Measurements from ENCODE around the gene VSTM1. TPM values are rescaled to one million over a fixed set of nuclear protein-coding genes. Genes with fewer than 3 reads are reported as not detected.

The VSTM1 gene
- total and polyA plus RNA-seq, 7 donors = not detected

DNA sequence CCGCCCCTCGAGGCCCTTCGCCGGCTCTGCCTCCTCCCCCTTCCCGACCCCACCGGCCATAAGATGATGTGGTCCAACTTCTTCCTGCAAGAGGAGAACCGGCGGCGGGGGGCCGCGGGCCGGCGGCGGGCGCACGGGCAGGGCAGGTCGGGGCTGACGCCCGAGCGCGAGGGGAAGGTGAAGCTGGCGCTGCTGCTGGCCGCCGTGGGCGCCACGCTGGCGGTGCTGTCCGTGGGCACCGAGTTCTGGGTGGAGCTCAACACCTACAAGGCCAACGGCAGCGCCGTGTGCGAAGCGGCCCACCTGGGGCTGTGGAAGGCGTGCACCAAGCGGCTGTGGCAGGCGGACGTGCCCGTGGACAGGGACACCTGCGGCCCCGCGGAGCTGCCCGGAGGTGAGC, 70.9 kb downstream of the VSTM1 start:
- Histone ChIP-seq H3K27me3 (peaks cover 30 to 67% (median 51%) of the 10 kb centered on the region in 3 donors), H3K4me3 (no peak overlapping the region), H3K9me3 (no peaks in the 10 kb centered on the region), H3K4me1 (peaks cover 0 to 15% (median 10%) of the 10 kb centered on the region in 4 donors), H3K27ac (no peak overlapping the region), H3K36me3 (no peaks in the 10 kb centered on the region)
- TF ChIP-seq POLR2A (IDR thresholded peaks at IDR 0.05) = no peak
- TF ChIP-seq, protein P1, sequence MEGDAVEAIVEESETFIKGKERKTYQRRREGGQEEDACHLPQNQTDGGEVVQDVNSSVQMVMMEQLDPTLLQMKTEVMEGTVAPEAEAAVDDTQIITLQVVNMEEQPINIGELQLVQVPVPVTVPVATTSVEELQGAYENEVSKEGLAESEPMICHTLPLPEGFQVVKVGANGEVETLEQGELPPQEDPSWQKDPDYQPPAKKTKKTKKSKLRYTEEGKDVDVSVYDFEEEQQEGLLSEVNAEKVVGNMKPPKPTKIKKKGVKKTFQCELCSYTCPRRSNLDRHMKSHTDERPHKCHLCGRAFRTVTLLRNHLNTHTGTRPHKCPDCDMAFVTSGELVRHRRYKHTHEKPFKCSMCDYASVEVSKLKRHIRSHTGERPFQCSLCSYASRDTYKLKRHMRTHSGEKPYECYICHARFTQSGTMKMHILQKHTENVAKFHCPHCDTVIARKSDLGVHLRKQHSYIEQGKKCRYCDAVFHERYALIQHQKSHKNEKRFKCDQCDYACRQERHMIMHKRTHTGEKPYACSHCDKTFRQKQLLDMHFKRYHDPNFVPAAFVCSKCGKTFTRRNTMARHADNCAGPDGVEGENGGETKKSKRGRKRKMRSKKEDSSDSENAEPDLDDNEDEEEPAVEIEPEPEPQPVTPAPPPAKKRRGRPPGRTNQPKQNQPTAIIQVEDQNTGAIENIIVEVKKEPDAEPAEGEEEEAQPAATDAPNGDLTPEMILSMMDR (IDR thresholded peaks at IDR 0.05) = no peak
- no peak for TF ChIP-seq POLR2AphosphoS5 (IDR thresholded peaks at IDR 0.05)
- no peak for TF ChIP-seq EP300 (IDR thresholded peaks at IDR 0.05)
- intact Hi-C loops (cut with DNase I) = no loop called here
- no peak for DNase-seq
- WGBS, 2 donors = 25 to 47% methylated on average over 43 of the region's 43 CpGs

DNA sequence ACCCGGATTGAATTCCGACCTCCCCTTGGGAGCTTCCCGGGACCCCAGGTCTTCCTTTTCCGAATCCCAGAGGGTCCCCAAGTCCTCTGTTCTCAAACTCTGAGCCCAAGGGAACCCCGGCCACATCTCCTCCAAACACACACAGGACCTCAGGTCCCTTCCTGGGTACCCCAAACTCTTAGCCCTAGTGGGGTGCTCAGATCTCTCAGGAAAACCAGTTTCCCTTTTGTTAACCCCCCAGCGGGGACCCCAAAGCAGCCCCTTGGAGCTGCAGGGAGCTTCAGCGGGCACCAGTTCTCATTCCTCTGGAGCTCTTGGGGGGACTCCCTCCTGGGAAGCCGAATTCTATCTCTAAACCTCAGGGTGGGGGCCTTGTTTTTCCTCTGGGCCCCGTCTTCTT, 71.5 kb downstream of the VSTM1 start:
- Histone ChIP-seq H3K27me3 (peaks cover 30 to 63% (median 51%) of the 10 kb centered on the region in 3 donors), H3K4me3 (no peak overlapping the region), H3K4me1 (peaks cover 0 to 15% (median 10%) of the 10 kb centered on the region in 4 donors), H3K36me3 (no peaks in the 10 kb centered on the region), H3K27ac (no peak overlapping the region), H3K9me3 (no peaks in the 10 kb centered on the region)
- no peak for DNase-seq
- intact Hi-C loops (cut with DNase I) = no loop called here
- WGBS, 2 donors = 76 to 84% methylated on average over 9 of the region's 9 CpGs
- TF ChIP-seq EP300 (IDR thresholded peaks at IDR 0.05) (no peak), POLR2A (IDR thresholded peaks at IDR 0.05) (no peak), POLR2AphosphoS5 (IDR thresholded peaks at IDR 0.05) (no peak)
- TF ChIP-seq, protein P1 (IDR thresholded peaks at IDR 0.05) = no peak

DNA sequence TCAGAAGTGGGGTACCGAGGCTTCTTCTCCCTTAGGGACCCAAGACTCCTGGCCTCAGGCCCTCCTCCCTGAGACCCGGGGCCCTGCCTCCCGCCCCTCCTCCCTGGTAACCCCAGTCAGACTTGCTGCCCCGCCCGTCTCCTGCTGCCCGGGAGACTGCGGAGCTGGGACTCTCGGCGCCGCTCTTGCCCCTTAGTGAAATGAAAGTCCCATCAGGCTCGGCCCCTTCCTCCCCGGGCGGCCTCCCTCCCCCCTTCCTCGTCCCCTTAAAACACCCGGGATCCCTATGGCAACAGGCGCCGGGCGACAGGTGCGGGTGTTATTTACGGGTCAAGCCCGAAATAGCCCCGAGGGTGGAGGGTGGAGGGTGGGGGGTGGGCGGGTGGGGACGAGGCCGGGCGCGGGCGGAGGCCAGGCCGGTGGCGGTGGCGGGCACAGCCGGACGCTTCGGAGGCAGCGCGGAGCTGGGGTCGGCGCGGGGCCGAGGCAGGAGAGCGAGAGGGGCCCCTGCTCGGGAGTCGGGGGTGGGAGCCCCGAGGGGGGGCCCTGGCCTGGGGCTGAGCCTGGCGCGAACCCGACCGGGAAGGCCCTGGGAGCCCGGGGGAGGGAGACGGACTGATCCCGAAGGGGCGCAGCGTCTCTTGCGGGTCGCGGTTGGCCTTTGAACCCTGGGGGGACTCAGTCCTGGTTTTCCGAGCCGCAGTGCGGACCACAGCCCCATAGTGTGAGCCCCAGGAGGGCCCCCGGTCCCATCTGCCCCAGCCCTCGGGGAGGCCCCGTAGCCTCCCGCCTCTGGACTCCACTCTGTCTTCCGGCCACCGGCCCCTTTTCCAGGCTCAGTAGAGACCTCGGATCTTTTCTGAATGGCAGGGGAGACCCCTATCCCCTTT, 72.2 kb downstream of the VSTM1 start, which contains the start of gene CACNG6:
Gene CACNG6 (plus strand): TSS at position 414 of the 890 bp plus-strand sequence. CDS start 1,241 bp downstream, outside the sequence.
- Histone ChIP-seq H3K27ac (no peak within 1 kb of the TSS), H3K4me3 (peak within 1 kb of the TSS in 3 of 4 donors; percentile 25 to 50 (median 39)), H3K36me3 (no peaks in the 10 kb centered on the region), H3K27me3 (peaks cover 30 to 63% (median 51%) of the 10 kb centered on the region in 3 donors), H3K9me3 (no peaks in the 10 kb centered on the region), H3K4me1 (peaks cover 0 to 15% (median 10%) of the 10 kb centered on the region in 4 donors)
- intact Hi-C loops (cut with DNase I) = no loop called here
- no peak for DNase-seq
- TF ChIP-seq EP300 (IDR thresholded peaks at IDR 0.05) (no peak), POLR2AphosphoS5 (IDR thresholded peaks at IDR 0.05) (no peak), POLR2A (IDR thresholded peaks at IDR 0.05) (no peak)
- TF ChIP-seq, protein P1 (IDR thresholded peaks at IDR 0.05) = no peak
- WGBS, 2 donors = 6% methylated on average over 66 of the region's 66 CpGs

Small RNA genes within 50 kb of the gene (small RNA-seq; reads per million reads assigned to genes)
- gene AC012314.20 = 0 reads per million in 3 donors

Other genes with a start within 250 kb of the VSTM1 start
- under 1 TPM in 3 of 4 donors, not detected in 1; 0.27 to 0.36 (median 0.33) TPM for gene NLRP12, start 239.6 kb downstream of the VSTM1 start, total RNA-seq
- under 1 TPM in 1 of 3 donors, not detected in 2; 0.10 TPM for gene NLRP12, start 239.6 kb downstream of the VSTM1 start, polyA plus RNA-seq
- 100 to 1,000 TPM in 1 of 4 donors, 10 to 100 TPM in 3; 65.5 to 189 (median 97.3) TPM for gene MYADM, start 196.0 kb downstream of the VSTM1 start, total RNA-seq
- gene MYADM, start 196.0 kb downstream of the VSTM1 start, polyA plus RNA-seq = 10 to 100 TPM in 1 of 3 donors, 1 to 10 TPM in 2; 7.9 to 44.1 (median 9.0) TPM
- not detected for gene PRKCG, start 181.7 kb downstream of the VSTM1 start, total RNA-seq
- gene PRKCG, start 181.7 kb downstream of the VSTM1 start, polyA plus RNA-seq = under 1 TPM in 2 of 3 donors, not detected in 1; under 0.01 to 0.34 TPM
- gene CACNG7, start 154.6 kb downstream of the VSTM1 start, total RNA-seq = not detected
- gene CACNG7, start 154.6 kb downstream of the VSTM1 start, polyA plus RNA-seq = under 1 TPM in 1 of 3 donors, not detected in 2; 0.20 TPM
- gene CACNG8, start 101.0 kb downstream of the VSTM1 start, total RNA-seq = under 1 TPM in 1 of 4 donors, not detected in 3; under 0.01 TPM
- gene CACNG8, start 101.0 kb downstream of the VSTM1 start, polyA plus RNA-seq = under 1 TPM in 1 of 3 donors, not detected in 2; 0.03 TPM
- gene CACNG6, start 72.3 kb downstream of the VSTM1 start, total RNA-seq = not detected
- gene CACNG6, start 72.3 kb downstream of the VSTM1 start, polyA plus RNA-seq = not detected
- gene TARM1, start 17.5 kb upstream of the VSTM1 start, total RNA-seq = not detected
- not detected for gene TARM1, start 17.5 kb upstream of the VSTM1 start, polyA plus RNA-seq
- 1 to 10 TPM in 2 of 4 donors, not detected in 2; 3.0 to 3.1 TPM for gene OSCAR, start 36.9 kb upstream of the VSTM1 start, total RNA-seq
- 1 to 10 TPM in 1 of 3 donors, under 1 TPM in 1, not detected in 1; 0.93 to 4.2 TPM for gene OSCAR, start 36.9 kb upstream of the VSTM1 start, polyA plus RNA-seq
- gene NDUFA3, start 39.0 kb upstream of the VSTM1 start, total RNA-seq = 10 to 100 TPM; 18.8 to 32.4 (median 20.2) TPM
- gene NDUFA3, start 39.0 kb upstream of the VSTM1 start, polyA plus RNA-seq = 100 to 1,000 TPM; 151 to 207 (median 184) TPM
- gene TFPT, start 51.8 kb upstream of the VSTM1 start, total RNA-seq = 10 to 100 TPM; 18.2 to 24.7 (median 20.4) TPM
- gene TFPT, start 51.8 kb upstream of the VSTM1 start, polyA plus RNA-seq = 10 to 100 TPM; 22.2 to 28.6 (median 25.2) TPM
- gene PRPF31, start 51.9 kb upstream of the VSTM1 start, total RNA-seq = 10 to 100 TPM; 48.7 to 53.5 (median 51.5) TPM
- gene PRPF31, start 51.9 kb upstream of the VSTM1 start, polyA plus RNA-seq = 10 to 100 TPM; 25.0 to 60.9 (median 36.6) TPM
- gene CNOT3, start 73.9 kb upstream of the VSTM1 start, total RNA-seq = 10 to 100 TPM; 11.8 to 31.5 (median 21.2) TPM
- gene CNOT3, start 73.9 kb upstream of the VSTM1 start, polyA plus RNA-seq = 10 to 100 TPM; 15.5 to 32.9 (median 19.8) TPM
- gene LENG1, start 95.8 kb upstream of the VSTM1 start, total RNA-seq = 1 to 10 TPM; 7.8 to 10.0 (median 8.7) TPM
- gene LENG1, start 95.8 kb upstream of the VSTM1 start, polyA plus RNA-seq = 10 to 100 TPM in 1 of 3 donors, 1 to 10 TPM in 2; 8.4 to 11.5 (median 8.6) TPM
- 1 to 10 TPM in 1 of 4 donors, under 1 TPM in 1, not detected in 2; 0.66 to 1.4 TPM for gene TMC4, start 109.3 kb upstream of the VSTM1 start, total RNA-seq
- gene TMC4, start 109.3 kb upstream of the VSTM1 start, polyA plus RNA-seq = 10 to 100 TPM; 13.9 to 55.4 (median 25.2) TPM
- gene MBOAT7, start 125.7 kb upstream of the VSTM1 start, total RNA-seq = 10 to 100 TPM; 20.1 to 49.7 (median 31.0) TPM
- 10 to 100 TPM; 15.0 to 79.7 (median 16.0) TPM for gene MBOAT7, start 125.7 kb upstream of the VSTM1 start, polyA plus RNA-seq
- 10 to 100 TPM; 41.5 to 80.9 (median 53.2) TPM for gene TSEN34, start 127.4 kb upstream of the VSTM1 start, total RNA-seq
- 10 to 100 TPM; 47.3 to 61.9 (median 52.5) TPM for gene TSEN34, start 127.4 kb upstream of the VSTM1 start, polyA plus RNA-seq
- gene RPS9, start 137.0 kb upstream of the VSTM1 start, total RNA-seq = 1,000 to 10,000 TPM; 2,139 to 2,970 (median 2,693) TPM
- 1,000 to 10,000 TPM; 3,254 to 5,599 (median 3,699) TPM for gene RPS9, start 137.0 kb upstream of the VSTM1 start, polyA plus RNA-seq
- gene LILRB3, start 159.1 kb upstream of the VSTM1 start, total RNA-seq = 10 to 100 TPM; 12.5 to 19.3 (median 16.8) TPM
- 1 to 10 TPM; 4.2 to 7.2 (median 4.9) TPM for gene LILRB3, start 159.1 kb upstream of the VSTM1 start, polyA plus RNA-seq
- 1 to 10 TPM; 1.8 to 3.2 (median 2.3) TPM for gene LILRA6, start 178.9 kb upstream of the VSTM1 start, total RNA-seq
- gene LILRA6, start 178.9 kb upstream of the VSTM1 start, polyA plus RNA-seq = 1 to 10 TPM; 1.2 to 2.3 (median 1.5) TPM
- gene LILRB5, start 193.4 kb upstream of the VSTM1 start, total RNA-seq = 10 to 100 TPM in 3 of 4 donors, 1 to 10 TPM in 1; 8.4 to 23.5 (median 11.7) TPM
- 10 to 100 TPM in 1 of 3 donors, 1 to 10 TPM in 2; 2.2 to 27.0 (median 4.2) TPM for gene LILRB5, start 193.4 kb upstream of the VSTM1 start, polyA plus RNA-seq
- 1 to 10 TPM; 2.5 to 5.0 (median 3.5) TPM for gene LILRB2, start 217.2 kb upstream of the VSTM1 start, total RNA-seq
- 1 to 10 TPM; 2.4 to 5.9 (median 5.5) TPM for gene LILRB2, start 217.2 kb upstream of the VSTM1 start, polyA plus RNA-seq
- 1 to 10 TPM in 3 of 4 donors, not detected in 1; 2.0 to 6.7 (median 2.5) TPM for gene LILRA5, start 249.3 kb upstream of the VSTM1 start, total RNA-seq
- 10 to 100 TPM in 1 of 3 donors, 1 to 10 TPM in 2; 5.1 to 14.6 (median 6.0) TPM for gene LILRA5, start 249.3 kb upstream of the VSTM1 start, polyA plus RNA-seq

All from sigmoid colon (tissue), 7 donors.